HEK293T (cell line): ENCODE data around the gene SIGLEC9.

Experiments used
- BHLHE40 ChIP-seq: fragments of 450-650 bp; IDR thresholded peaks from 2 replicates; pipeline ENCODE4 v1.6.1; 2016; ENCODE audit warnings: mild to moderate bottlenecking, moderate library complexity, borderline replicate concordance
- FOXA1 ChIP-seq: fragments of 450-650 bp; IDR thresholded peaks from 2 replicates; pipeline ENCODE4 v1.6.1; 2016; ENCODE audit warnings: mild to moderate bottlenecking
- FOXK2 ChIP-seq: fragments of 450-650 bp; IDR thresholded peaks from 2 replicates; pipeline ENCODE4 v1.6.1; 2016; ENCODE audit warnings: mild to moderate bottlenecking
- FOXM1 ChIP-seq: fragments of 450-650 bp; IDR thresholded peaks from 2 replicates; pipeline ENCODE4 v1.6.1; 2017; ENCODE audit warnings: mild to moderate bottlenecking, borderline replicate concordance
- HDGF ChIP-seq: fragments of 450-650 bp; IDR thresholded peaks from 2 replicates; pipeline ENCODE4 v1.6.1; 2017; ENCODE audit warnings: antibody characterized with exemption, borderline replicate concordance
- PKNOX1 ChIP-seq: fragments of 450-650 bp; IDR thresholded peaks from 2 replicates; pipeline ENCODE4 v1.6.1; 2016
- SP1 ChIP-seq: fragments of 450-650 bp; IDR thresholded peaks from 2 replicates; pipeline ENCODE4 v1.6.1; 2017
- SUZ12 ChIP-seq: fragments of 450-650 bp; IDR thresholded peaks from 2 replicates; pipeline ENCODE4 v1.6.1; 2016; ENCODE audit warnings: mild to moderate bottlenecking

- TF ChIP-seq BHLHE40 (no peak), FOXM1 (no peak), FOXA1 (no peak), PKNOX1 (0 out of 2 replicates have a peak, but pooled peaks have one; percentile 5), SP1 (no peak), FOXK2 (no peak), SUZ12 (no peak), HDGF (no peak)
Measured at GRCh38 chr19:51111606-51112005, 13.1 kb upstream of the SIGLEC9 start.
